HG03442 (cell line): ENCODE results near the gene DAPK2.
"Not testable (repeated sequence)": the region's sequence is repeated elsewhere in the genome, so short reads cannot be mapped to it uniquely, and the experiment has no call there.

Source experiments
- ATAC-seq: cut with Tn5 transposase; IDR thresholded peaks from one replicate; pipeline ENCODE4 v1.9.1; 2021; ENCODE audit warnings: mild to moderate bottlenecking, moderate library complexity; ENCODE audit not compliant: unreplicated experiment

The DAPK2 gene

DNA sequence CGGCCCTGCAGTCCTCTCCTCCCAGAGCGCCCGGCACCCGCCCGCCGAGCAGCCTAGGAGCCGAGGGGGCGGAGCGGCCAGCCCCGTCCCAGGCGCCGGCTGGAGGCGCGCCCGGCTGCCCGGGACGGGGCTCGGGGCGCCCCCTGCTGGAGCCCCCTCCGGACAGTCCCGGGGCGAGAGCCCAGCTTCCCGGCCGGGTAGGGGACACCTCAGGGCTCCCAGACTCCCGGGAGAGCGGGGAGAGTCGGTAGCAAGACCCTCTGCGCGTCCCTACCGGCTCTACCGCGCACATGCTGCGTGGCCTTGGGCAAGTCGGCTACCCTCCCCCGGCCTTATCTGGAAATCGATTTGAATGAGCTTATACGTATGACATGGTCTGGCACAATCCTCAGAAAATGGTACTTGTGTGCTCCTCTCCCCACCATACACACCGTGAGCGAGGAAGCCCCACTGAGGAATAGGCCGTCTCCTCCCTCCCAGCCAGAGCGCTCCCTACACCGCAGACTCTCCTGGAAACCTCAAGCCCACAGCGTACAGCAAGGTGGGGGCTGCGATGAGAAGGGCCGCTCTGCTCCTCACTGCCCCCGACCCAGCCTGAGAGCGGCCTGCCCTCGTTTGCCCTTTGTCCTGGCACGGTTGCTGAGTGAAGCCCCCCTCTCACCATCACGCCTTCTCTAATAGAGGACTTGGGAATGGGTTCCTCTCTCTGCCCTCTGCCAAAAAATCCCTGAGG lies at the start of gene DAPK2:
Gene DAPK2 (minus strand): TSS at position 65 of the 733 bp plus-strand sequence. CDS start 6,224 bp downstream, outside the sequence.
- peak; percentile 66 for ATAC-seq

- ATAC-seq, result no peak
Measured at GRCh38 chr15:64095431-64095794, 49.1 kb upstream of the DAPK2 start.

DNA sequence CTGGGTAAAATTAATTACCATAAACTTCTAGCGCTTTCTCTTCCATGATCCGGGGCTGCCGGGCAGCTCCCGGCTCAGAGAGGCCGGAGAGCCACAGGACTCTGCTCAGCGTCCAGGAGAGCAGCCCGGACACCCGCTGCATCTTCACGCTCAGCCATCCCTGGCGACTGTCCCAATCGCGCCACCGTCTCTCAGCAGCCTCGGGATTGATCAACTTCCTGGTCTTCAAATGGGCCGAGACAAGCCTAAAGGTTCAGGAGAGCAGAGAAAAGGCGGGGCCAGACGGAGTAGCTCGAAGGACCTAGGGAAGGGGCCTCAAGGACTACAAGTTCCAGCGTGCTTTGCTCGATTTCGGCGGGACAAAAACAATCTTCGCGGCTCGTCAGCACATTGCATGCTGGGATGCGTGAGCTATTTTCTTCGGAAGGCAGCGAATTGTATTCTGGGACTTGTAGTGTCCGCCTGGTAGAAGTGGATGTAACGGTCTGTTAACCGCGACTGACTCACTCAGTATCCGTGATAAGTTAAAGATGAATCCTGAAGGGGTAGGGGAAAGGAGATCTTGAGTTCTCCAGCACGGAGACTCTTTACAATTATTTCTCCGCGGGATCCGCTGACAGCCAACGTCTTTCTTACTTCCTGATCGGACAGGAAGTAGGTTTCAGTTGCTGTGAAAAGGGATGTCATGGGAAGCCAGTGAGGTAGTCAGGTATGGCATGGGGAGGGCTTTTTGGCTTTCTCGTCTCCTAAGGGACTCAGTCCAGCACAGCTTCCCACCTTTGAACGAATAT lies 47.5 kb upstream of the DAPK2 start, which contains the start of gene CIAO2A:
Gene CIAO2A (minus strand): TSS at position 212 of the 791 bp plus-strand sequence. CDS start 70 bp downstream, at position 142.
- ATAC-seq, result peak; percentile 52

- ATAC-seq, result peak; percentile 14
Measured at GRCh38 chr15:64092864-64093626, 46.8 kb upstream of the DAPK2 start.

DNA sequence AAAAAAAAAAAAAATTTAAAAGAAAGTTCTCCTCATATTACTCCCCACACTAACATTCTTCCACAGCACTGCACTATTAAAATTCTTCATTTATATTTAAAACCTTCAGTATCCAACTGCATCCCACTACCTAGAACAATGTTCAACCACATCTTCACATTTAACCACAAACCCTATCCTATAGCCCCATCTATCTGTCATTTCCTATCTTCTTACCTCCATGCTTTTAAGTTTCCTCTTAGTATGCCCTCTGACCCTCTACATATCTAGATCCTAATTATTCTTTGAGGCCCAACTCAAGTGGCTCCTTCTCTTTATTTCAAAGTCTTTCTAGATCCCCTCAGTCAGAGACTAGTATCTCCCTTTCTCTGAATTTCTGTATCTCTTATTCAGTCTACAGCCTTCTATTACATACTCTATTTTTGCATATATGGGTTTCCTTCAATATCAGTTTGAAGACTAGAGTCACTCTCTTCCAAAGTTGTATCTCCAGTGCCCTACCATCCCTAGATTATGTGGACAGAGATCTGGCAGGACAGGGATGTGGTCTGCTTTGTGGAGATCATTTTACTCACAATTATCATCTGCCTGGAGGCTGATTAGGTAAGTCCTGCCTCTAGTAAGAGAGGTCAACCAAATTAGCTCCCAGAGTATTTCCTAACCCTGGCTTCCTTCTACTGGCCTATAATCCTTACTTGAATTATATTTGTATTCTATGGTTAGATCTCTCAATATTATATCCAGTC lies 46.0 kb upstream of the DAPK2 start:
- no peak for ATAC-seq

DNA sequence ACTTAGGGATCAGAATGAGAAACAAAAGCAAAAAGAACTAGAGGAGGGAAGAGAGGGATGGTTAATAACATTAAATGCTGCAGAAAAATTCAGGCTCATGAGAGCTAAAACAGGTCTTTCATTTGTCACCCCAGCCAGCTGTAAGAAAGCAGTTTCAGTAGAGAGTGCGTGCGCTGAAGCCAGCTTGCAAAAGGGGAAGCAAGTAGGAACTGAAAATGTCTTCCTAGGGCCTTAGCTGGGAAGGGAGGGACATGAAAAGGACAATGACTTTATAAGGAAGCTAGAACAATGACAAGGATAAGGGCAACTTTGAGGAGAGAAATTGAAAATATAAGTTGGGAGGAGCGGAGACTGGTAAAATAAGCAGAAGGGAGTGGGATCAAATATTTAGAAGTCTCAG lies 44.2 kb upstream of the DAPK2 start:
- ATAC-seq, result no peak

DNA sequence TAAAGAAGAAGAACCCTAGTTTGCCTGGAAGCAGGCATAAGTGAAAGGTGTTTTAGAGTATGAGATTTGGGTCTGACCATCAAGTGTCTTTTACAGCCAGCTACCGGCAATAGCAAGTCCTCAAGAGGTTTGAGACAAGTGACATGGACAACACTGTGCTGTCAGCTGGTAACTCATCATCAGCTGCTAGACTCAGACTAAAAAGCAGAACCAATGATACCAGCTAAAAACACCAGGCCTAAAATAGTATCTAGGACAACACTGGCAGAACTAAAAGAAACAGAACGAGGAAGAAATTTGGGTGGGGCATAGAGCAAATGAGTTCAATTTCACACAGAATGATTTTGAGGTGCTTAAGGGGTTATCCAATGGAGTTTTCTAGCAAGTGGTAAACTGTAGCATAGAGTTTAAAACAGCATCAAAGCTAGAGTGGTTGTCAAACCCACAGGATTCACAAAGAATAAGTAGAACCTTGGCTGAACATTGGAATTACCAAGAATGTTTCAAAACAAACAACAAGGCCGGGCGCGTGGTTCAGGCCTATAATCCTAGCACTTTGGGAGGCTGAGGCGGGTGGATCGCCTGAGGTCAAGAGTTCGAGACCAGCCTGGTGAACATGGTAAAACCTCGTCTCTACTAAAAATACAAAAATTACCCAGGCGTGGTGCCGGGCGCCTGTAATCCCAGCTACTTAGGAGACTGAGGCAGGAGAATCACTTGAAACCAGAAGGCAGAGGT lies 43.4 kb upstream of the DAPK2 start:
- ATAC-seq, result no peak

DNA sequence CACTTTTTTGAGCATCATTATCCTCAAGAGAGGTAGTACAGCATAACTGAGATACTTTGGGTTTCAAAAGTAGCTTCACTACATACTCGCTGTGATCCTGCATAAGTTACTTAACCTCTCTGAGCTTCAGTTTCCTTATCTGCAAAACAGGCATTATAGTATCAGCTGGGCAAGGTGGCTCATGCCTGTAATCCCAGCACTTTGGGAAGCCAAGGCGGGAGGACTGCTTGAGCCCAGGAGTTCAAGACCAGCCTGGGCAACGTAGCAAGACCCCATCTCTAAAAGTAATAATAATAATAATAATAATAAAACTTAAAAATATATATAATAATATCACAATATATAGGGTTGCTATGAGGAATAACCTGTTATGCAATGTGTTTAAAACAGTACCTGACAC lies 36.5 kb upstream of the DAPK2 start:
- no peak for ATAC-seq

DNA sequence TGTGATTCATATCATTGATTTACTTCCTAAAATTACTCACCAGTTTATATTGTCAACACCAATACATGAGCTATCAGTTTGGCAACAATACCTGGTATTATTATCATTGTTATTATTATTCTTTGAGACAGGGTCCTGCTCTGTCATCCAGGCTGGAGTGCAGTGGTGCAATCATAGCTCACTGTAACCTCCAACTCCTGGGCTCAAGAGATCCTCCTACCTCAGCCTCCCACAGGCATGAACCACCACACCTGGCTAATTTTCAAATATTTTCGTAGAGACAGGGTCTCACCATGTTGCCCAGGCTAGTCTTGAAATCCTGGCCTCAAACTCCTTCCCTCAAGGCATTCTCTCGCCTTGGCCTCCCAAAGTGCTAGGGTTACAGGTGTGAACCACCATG lies 27.2 kb upstream of the DAPK2 start:
- ATAC-seq, result not testable (repeated sequence)

DNA sequence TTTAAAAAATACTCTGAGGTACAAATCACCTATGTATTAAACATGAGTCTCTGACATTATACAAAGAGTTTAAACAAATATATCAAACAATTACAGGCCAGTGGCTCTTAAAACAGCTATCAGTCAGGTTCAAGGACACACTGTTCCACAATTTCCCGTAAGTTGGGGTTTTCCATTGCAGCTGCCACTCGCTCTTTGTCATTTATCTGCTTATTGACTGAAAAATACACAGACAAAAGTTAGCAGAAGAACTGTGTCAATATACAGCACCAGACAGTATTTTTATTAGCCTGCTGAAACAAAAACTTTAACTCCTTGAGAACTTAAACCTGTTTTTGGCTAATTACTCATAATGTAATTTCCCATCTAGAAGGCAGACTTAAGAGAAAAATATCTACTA lies 26.5 kb upstream of the DAPK2 start:
- no peak for ATAC-seq

GRCh38 chr15:64071931-64072765 lies 25.9 kb upstream of the DAPK2 start:
- ATAC-seq, result no peak

DNA sequence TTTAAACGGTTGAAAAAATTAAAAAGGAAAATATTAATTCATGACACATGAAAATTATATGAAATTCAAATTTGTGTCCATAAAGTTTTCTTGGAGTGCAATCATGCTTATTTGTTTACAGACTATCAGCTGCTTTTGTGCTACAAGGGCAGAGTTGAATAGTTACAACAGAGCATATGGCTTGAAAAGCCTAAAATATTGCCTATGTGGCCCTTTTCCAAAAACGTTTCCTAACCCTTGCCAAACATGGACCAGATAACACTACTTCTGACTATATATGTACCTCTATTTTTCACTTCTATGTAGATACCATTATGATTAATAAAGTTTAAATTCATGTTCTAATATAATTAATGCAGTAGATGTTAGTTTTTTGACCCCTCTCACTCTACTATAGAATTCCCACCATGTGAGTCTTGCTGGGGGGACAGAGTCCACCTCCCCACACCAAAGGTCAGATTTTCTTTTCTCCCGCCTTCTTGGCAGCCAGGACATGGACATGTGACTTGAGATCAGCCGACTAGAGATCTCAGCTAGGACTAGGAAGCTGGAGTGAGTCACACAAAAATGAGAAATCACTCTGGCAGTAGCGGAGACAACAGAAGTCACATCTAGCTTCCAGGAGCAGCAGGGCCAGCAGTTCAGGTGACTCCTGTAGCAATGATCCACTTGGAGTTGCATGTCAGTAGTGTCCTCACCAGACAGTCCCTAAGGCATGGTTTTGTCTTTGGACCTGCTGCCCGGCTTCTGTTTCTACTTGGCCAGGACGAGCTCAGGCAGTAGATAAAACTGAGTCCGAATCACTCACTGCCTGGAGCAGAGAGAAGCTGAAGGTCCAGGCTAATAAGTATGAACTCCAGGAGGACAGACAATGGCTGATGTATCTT lies 24.9 kb upstream of the DAPK2 start:
- no peak for ATAC-seq

GRCh38 chr15:64070106-64070505 lies 23.8 kb upstream of the DAPK2 start:
- ATAC-seq, result no peak

- no peak for ATAC-seq
Measured at GRCh38 chr15:64068133-64068532, 21.8 kb upstream of the DAPK2 start.

- ATAC-seq, result no peak
Measured at GRCh38 chr15:64067564-64068030, 21.3 kb upstream of the DAPK2 start.

DNA sequence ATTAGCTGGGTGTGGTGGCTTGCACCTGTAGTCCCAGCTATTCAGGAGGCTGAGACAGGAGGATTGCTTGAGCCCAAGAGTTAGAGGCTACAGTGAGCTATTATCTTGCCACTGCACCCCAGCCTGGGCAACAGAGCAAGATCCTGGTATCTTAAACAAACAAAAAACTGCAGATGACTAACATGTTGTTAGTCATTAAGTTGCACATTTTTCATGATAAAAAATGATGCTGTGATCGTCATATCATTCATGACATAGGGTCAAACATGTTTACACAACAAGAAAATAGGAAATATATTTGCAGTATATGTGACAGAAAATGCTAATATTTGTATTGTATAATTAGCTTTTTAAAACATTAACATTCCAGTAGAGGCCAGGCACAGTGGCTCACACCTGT lies 20.2 kb upstream of the DAPK2 start:
- ATAC-seq, result no peak

GRCh38 chr15:64060716-64061115 lies 14.4 kb upstream of the DAPK2 start:
- no peak for ATAC-seq

DNA sequence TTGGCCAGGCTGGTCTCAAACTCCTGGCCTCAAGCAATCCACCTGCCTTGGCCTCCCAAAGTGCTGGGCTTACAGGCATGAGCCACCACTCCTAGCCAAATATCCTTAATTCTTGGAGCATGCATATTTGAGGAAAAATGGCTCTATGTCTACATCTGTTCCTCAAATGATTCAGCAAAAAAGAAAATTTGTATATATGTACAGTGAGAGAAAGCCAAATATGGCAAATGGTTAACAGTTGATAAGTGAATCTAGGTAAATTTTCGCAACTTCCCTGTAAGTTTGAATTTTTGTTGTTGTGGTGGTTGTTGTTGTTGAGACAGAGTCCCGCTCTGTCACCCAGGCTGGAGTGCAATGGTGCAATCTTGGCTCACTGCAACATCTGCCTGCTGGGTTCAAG lies 12.8 kb upstream of the DAPK2 start:
- not testable (repeated sequence) for ATAC-seq
